KOPT-K1 (cell line): Measurements from ENCODE around the gene SCN4A.

Experiments used
- H3K27ac ChIP-seq: fragments of 200-600 bp; sonication (generic); 2 replicates; pipeline ENCODE4 v1.5.1; 2016; ENCODE audit warnings: antibody characterized with exemption, mild to moderate bottlenecking, low read depth, low read length; ENCODE audit not compliant: poor library complexity, severe bottlenecking
- H3K36me3 ChIP-seq: fragments of 200-600 bp; sonication (generic); 2 replicates; pipeline ENCODE4 v1.5.1; 2017; ENCODE audit warnings: antibody characterized with exemption, mild to moderate bottlenecking, low read length, moderate library complexity; ENCODE audit not compliant: insufficient read depth
- H3K9me3 ChIP-seq: fragments of 200-600 bp; sonication (generic); 2 replicates; pipeline ENCODE4 v1.5.1; 2017; ENCODE audit warnings: antibody characterized with exemption, low read length, mild to moderate bottlenecking; ENCODE audit not compliant: insufficient read depth, poor library complexity, severe bottlenecking

Gene SCN4A

DNA sequence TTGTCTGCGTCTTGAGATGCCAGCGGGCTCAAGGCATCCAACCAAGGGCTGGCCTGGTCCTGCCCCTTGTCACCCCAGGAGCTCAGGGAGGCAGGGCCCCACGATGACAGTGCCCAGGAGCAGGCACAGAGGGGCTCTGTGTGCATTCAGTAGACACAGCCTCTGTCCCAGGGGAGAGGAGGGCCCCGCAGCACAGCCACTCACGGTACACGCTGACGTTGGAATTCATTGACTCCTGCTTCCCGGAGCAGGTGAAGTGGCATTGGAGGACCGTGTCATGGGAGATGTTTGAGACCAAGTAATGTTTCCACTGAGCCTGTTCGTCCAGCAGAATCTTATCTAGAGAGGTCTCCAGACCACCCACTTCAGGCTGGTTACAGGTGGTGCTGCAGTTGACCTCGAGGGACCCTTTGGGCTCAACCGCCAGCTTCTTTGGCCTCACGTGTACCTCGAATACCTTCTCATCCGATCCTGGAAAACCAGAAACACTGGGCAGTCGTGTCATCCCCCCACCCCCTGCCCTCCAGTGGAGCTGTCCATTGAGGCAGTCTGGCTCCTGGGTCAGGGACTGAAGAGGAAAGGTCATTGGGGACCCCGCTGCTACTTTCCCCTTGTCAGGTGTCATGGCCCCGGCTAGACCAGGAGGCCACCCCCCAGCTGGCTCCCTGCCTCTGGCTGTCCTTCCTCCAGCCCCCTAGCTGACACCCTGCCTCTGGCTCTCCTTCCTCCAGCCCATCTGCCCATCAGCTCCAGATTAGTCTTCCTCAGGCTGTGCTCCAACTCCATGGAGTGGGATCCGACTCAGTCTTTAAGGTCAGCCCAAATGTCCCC lies 32.4 kb upstream of the SCN4A start:
- Histone ChIP-seq H3K27ac (no peak overlapping the region), H3K36me3 (peaks cover 92% of the 10 kb centered on the region), H3K9me3 (no peaks in the 10 kb centered on the region)

DNA sequence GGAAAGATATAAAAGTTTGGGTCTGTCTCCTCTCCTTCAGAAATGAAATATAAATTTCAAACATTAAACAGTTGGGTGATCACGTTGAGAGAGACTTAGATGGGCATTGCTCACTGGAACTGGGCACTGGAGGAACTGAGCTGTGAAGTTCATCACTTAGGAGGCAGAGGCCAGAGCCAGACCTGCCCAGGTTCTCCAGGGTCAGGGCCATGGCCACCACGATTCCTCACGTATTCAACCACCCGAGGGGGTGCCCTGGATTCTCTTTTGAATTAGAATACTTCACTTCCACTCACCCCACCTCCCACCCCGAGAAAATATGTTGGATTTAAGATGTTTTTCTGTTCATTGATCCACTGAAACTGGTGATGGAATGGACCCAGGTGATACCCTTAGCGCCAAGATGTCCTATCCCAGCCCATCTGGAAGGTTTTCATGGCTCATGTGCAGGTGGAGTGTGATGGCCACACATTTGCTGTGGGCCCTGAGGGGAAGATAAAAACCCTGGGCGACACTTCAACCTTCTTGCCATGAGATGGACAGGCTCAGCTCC lies 31.6 kb upstream of the SCN4A start:
- Histone ChIP-seq H3K36me3 (peaks cover 84% of the 10 kb centered on the region), H3K27ac (no peak overlapping the region), H3K9me3 (no peaks in the 10 kb centered on the region)

DNA sequence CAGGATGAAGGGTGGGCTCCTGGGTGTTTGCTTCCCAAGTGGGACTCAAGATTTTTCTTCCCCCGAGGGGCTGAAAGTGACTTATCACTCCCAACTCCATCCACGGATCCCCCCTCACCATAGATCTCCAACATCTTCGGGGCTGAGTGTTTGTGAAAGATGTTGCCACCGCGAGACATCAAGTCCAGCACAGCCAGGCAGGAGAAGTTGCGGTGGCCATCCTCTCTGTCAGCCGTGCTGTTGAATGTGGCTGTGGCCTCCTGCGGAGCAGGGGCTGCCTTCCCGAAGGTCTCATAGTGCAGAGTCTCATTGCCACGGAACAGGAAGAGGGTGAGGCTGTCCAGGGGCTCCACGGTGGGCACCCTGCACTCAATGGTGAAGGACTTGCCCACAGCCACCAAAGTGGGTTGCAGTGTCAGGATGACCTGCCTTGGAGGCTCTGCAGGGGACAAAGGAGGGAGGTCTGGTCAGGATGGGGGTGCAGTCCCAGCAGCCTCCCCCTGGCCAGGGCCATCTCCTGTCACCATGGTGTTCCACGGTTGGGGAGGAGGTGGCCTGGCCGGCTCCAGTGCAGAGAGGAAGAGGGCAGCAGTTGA lies 30.9 kb upstream of the SCN4A start:
- Histone ChIP-seq H3K27ac (no peak overlapping the region), H3K36me3 (peaks cover 77% of the 10 kb centered on the region), H3K9me3 (no peaks in the 10 kb centered on the region)

DNA sequence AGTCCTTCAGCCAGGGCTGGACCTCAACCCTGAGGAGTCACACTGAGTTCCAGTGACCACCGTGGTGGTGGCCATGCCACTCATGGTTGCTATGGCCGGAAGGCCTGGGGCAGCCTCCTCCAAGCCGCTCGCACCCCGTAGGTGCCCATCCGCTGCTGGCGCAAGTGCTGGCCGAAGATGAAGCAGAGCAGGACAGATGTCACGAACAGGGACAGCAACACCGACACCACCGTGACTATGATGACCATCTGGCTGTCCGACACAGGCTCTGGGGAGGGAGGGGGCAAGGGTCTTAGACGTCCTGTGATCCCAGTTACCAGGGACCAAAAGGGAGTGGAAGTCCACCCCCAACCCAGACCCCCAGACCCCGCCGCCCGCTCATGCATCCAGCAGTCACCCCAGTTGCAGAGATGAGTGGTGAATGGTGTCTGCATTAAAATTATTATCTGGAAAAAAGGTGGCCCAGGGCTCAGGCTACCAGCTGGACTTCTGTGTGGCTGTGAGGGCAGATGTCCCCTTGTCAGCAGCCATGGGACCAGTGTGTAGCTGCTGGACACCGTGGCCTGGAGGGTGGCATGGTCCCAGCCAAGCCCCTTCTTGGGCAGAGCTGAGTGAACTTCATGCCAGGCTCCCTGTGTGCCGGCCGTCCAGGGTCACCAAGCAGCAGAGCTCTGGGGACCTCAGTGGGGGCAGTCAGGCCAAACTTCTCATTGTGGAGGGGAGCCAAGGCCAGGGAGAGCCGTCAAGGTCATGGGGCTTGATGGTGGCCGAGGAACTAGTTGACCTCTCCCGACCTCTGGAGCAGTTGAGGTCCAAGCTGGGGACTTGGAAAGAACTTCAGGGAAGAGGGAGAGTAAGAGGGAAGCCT lies 30.2 kb upstream of the SCN4A start:
- Histone ChIP-seq H3K9me3 (no peaks in the 10 kb centered on the region), H3K36me3 (peaks cover 70% of the 10 kb centered on the region), H3K27ac (no peak overlapping the region)

DNA sequence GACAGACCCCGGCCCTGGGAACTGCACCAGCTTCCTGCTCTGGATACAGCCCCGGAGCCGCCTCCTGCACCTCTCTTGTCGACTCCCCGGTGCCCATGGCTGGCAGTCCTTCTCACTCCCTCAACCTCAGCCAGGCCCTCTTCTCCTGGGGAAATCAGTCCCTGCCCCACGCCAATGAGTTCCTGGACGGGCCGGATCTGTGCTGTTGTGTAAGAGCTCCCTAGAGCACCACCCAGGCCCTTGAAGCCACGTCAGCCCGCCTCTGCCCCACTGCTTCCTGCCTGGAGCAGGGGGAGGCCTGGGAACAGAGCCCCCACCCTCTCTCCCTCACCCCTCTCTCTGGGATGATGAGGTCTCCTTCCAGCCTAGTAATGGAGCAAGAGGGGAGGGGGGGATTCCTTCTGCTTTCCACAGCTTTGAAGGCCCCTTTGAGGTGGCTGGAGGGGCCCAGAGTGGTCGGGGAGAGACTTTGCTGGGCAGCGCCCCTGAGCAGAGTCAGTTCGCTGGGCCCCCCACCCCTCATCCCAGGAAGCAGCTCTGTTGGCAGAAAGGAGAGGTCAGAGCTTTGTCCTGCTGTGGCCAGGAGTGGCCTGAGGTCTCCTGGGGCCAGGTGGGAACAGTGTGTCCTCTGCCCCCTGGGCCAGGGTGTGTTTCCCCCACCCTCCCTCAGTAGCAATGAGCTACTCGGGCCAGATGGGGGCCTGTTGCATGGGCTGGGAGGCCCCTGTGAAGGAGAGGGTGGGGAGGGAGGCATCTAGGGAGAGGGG lies 29.2 kb upstream of the SCN4A start:
- H3K27ac ChIP-seq = no peak overlapping the region
- H3K36me3 ChIP-seq = peaks cover 60% of the 10 kb centered on the region

DNA sequence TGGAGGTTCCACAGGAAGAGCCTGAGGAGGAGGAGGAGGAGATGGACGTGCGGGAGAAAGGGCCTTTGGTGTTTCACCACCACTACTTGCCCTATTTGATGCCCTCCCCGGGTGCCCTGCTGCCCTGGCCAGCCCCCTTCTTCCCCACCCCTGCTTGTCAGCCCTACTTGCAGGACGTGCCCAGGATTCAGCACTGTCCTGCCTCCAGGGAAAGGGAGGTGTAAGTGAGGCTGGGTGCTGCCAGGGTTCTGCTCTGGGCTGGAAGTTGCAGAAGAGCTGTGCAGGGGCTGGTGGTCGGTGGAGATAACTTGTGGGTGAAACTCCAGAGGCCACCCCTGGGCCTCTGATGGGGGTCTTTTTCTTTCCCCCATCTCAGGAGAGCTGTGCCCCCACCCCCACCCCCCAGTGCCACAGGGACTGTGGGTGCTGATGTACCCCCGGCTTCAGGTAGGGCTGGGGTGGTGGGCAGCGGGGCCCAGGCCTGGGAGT lies 28.4 kb upstream of the SCN4A start:
- H3K36me3 ChIP-seq = peaks cover 52% of the 10 kb centered on the region
- H3K9me3 ChIP-seq = no peaks in the 10 kb centered on the region
- no peak overlapping the region for H3K27ac ChIP-seq

More for the DNA sequence above, 29.2 kb upstream of the SCN4A start:
- no peaks in the 10 kb centered on the region for H3K9me3 ChIP-seq

DNA sequence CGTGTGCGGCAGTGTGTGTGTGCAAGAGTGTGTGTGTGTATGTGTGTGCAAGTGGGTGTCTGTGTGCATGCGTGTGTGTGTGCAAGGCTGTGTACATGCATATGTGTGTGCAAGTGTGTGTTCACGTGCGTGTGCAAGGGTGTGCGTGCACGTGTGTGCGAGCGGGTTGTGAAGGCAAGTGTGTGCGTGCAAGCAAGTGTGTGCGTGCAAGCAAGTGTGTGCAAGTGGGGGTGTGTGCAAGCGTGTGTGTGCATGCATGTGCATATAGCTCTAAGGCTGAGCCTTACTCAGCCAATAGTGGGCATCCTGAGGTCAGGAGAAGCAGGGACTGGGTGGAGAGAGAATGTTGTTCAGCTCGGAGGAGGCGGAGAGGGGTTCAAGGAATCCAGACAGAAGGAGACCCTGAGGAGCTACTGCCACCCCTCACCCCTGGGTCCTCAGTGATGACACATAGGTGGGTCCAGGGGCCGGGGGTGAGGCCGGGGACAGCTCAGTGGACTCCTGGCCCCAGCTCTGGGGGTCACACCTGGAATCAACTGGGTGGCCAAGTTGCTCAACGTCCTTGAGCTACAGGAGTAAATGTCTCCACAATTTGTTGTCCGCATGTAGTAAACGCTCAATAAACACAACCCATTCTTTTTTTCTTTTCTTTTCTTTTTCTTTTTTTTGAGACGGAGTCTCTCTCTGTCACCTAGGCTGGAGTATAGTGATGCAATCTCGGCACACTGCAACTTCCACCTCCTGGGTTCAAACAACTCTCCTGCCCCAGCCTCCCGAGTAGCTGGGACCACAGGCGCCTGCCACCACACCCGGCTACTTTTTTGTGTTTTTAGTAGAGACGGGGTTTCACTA lies 27.2 kb upstream of the SCN4A start:
- Histone ChIP-seq H3K27ac (no peak overlapping the region), H3K9me3 (no peaks in the 10 kb centered on the region), H3K36me3 (peaks cover 40% of the 10 kb centered on the region)

DNA sequence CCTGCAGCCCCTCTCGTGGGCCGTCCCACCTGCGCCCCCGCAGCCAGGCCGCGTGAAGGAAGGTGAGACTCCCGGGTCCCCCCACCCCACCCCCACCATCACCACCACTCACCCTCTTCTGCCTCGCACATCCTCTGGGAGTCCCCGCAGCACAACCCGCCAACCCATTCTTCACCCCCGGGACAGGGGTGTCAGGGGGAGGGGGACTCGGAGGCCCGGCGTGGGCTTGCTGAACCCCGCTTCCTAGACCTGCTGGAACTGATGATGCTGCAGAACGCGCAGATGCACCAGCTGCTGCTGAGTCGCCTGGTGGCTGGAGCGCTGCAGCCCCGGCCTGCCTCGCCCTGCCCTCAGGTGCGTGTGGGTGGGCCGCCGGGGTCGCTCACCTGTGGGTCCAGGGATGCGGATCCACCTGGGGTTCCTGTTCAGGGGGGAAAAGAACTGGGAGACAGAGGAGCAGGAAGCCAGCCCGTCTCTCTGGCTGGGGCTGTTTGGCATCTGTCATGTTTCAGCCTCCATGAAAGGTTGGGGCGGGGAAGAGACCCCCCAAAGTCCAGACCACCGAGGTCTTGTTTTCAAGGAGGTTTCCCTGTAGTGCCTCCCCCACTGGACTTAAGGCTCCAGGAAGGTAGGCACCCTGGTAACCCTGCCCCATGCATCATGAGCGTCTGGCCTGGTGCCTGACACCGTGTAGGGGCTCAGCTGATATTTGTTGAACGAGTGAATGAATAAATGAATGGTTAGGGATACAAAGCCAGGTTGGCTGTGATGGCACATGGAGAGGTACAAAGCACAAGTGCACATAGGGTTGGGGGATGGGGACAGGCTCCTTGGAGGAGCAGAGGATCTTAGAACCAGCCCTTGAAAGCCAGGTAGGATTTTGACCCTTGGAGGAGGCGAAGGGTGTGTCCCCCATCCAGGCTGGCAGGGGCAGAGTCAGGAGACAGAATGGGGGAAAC lies 26.3 kb upstream of the SCN4A start:
- H3K9me3 ChIP-seq = no peaks in the 10 kb centered on the region
- H3K27ac ChIP-seq = peak overlapping the region; percentile 37
- H3K36me3 ChIP-seq = peaks cover 31% of the 10 kb centered on the region

DNA sequence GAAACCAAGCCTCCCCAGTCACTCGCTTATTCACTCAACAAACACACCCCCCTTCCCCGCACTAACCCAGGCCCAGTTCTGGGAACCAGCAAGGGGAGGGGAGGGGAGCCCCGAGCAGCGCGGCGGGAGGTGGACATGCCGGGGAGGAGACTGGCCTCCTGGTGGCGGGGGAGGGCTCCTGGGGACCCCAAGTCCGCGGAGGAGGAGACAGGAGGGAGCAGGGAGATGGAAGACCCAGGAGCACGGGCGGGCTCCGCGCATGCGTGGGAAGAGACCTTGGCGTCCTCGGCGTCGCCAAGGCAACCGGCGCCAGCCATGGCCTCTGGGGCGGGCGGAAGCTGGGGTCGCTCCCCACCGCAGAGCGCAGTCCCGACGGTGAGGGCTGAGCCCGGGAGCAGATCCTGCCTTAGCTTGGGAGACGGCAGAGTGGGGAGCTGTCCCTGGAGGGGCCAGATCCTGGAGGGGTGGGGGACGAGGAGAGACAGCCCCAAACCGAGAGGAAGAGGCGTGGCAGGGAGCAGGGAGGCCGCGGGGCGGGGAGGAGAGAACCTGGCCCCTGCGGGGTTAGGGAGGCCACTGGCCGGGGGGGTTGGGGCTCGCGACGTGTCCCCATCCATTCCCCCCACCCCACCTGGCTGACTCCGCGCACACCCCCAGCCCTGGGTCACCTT lies 25.5 kb upstream of the SCN4A start, which contains the start of gene PRR29:
Gene PRR29, plus strand, starts transcription at position 302 of the 671 bp plus-strand sequence. Its CDS starts 14 bp downstream, at position 316.
- H3K27ac ChIP-seq = peak within 1 kb of the TSS; percentile 37
- H3K36me3 ChIP-seq = peaks cover 23% of the 10 kb centered on the region
- H3K9me3 ChIP-seq = no peaks in the 10 kb centered on the region

DNA sequence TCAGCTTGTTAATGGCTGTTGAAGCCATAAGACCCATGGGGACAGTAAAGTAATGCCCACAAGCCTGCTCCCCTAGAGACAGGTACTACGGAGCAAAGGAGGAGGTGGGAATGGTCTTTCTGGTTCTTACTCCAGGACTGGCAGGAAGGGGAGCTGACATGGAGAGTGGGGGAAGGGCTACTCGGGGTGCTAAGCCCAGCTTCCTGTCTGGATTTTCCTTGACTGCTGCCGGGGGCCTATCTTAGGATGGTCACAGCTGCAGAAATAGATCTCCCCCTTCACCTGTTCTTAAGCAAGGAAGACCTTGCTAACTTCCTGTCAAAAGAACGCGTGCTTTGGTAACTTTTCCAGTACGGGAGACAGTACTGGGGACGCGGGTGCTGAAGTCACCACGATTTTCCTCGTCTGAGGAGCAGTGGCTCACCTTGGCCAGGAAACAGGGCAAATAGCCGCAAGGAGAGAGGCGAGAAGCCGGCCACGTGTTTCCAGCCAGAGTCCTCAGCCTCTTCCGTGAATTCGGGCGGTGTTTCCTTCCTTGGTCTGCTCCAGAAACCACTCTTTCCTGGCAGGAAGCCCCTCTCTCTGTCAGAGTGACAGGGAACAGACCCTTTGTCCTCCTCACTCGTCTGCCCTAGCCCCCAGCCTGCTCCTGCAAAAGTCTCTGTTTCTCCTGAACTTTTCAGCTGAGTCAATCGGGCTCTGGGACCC lies 24.8 kb upstream of the SCN4A start:
- peak overlapping the region; percentile 37 for H3K27ac ChIP-seq
- peaks cover 16% of the 10 kb centered on the region for H3K36me3 ChIP-seq
- H3K9me3 ChIP-seq = no peaks in the 10 kb centered on the region

DNA sequence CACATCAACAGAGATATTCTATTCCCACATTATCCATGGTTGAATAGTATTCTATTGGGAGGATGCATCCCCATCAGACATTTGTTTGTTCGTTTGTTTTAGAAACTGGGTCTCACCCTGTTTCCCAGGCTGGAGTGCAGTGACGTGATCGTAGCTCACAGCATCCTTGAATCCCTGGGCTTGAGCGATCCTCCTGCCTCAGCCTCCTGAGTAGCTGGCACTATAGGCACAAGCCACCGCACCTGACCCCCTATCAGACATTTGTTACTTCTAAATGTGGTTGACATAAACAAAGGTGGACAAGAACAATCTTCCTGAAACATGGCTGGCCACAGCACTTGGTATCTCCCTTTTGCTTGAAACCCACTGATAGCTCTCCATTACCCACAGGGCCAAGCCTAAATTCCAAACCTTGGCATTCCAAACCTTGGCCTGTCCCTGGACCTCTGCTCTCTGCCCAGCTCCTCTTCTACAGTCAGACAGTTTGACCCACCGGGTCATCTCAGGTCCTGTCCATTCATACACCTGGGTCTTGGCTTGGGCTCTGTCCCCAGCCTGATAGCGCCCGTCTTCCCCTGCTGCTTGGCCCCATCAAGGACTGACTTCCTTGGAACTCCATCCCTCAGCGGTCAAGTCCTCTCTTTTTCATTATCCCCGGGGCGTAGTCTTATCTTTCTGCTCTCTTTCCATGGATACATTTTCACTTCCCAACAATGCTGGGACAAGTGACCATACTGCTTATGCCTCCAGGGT lies 23.9 kb upstream of the SCN4A start:
- Histone ChIP-seq H3K9me3 (no peaks in the 10 kb centered on the region), H3K36me3 (peaks cover 7% of the 10 kb centered on the region; the same call in 1 of the 2 replicates), H3K27ac (no peak overlapping the region)
